Sciatic nerve (tissue), 2 donors: ENCODE results near the gene C12orf50. TPM values are rescaled to one million over a fixed set of nuclear protein-coding genes. Genes with fewer than 3 reads are reported as not detected.
"Not testable (repeated sequence)": the region's sequence is repeated elsewhere in the genome, so short reads cannot be mapped to it uniquely, and the experiment has no call there.

Experiments used
- ATAC-seq: fragments of 200-7000 bp; cut with Tn5 transposase; one replicate; pipeline ENCODE4 v1.9.1; 2020; ENCODE audit warnings: mild to moderate bottlenecking, moderate library complexity
- DNase-seq: peaks from one replicate; pipeline ENCODE4 v3.0.0-alpha.2; 2020; ENCODE audit warnings: low spot score
- intact Hi-C: fragments of 100-400 bp; cut with DNase I; formaldehyde crosslinking; loops from one replicate; pipeline ENCODE4 v1.14.2; 2022
- total RNA-seq: library from RNA; stranded (reverse); fragmentation: NEBNext Ultra II Directional; extraction: Animal tissue kit (Norgen Biotek cat#: 25700); gene quantifications from one replicate; pipeline ENCODE4 v1.2.1, GENCODE V29; 2021
- donor health status: DM: no; HTN: no; CAD: no.
- donor health status: DM: no; HTN: no; CAD: no.

Gene C12orf50, protein sequence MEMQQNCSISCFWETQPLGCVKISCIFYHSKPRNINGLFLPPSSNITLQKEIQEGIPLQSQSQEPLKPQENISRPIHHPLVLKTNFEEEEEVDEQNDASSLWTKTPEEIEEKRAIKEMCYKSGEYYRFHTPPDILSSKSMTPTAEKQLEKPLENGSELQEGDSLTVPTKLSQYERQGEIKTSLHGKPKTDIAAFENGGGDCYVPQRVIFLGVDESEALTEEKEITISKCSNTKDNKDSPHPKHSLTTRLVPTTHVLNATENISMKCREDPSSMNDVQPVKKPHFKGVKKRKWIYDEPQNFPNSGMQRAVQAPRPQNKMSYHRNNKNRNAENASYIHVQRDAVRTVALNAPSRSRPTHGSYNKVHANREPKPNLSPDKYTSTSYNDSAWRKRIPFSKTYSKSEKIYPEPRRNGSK
- total RNA-seq = 0.27 TPM

DNA sequence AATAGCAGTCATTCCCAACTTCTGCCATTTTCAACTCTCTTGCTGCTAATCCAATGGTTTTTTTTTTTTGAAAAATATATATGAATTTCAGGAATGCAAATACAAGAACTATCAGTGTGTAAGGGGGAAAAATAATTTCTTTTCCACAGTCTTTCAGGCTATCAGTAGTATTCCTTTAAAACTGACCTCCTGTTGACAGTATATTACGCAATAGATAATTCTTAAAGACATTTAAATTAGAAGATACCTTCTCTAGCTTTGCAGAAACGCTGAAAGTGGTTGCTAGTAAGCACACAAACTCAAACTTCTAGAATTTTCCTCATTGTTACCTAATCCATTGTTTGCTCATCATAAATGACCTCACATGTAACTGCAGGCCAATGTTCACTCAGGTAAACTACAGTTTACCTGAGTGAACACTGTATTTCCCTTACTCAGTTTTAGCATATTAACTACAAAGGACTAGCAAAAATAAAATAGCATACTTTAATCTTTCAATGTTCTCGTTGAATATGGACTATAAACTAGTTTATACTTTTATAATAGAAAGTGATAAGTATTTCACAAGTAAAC, at the start of gene C12orf50:
TSS of gene C12orf50 (minus strand) at position 309 of the 573 bp plus-strand sequence. CDS start 2,439 bp downstream, outside the sequence.
- intact Hi-C loops = no loop called here
- no peak for ATAC-seq

DNA sequence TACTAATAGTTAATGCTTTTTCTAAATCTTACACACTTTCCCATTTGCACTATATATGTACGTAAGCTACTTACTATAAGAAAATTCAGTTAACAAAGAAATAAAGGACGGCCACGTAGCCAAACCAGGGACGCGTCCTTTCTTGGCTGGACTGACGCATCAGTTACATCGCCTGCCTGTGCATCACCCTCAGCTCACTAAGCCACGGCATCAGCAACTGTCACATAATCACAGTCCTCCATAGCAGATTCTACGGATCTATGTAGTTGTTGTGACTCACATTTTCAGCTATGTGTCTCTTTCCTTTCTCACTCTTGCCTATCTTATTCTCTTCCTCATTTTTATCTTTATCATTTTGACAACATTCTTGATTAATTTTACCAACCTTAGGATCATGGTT, 38.1 kb upstream of the C12orf50 start:
- ATAC-seq = no peak
- no peak for DNase-seq
- intact Hi-C loops = no loop called here

More for the DNA sequence above, at the start of gene C12orf50:
- DNase-seq = no peak

DNA sequence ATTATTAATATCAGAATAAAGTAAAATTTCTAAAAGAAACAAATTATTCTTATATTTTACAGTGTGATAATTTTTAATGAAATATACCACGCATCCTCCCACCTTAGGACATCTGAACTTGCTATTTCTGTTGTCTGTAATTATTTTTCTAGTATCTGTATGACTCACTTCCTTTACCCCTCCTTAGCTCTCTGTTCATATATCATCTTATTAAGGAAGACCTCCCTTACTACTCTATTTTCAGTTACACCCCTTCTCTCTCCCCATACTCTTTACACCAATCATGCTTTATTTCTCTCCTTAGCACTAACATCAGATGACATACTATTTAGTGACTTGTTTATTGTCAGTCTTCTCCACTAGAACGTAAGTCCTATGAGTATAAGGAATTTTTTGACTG, 34.2 kb upstream of the C12orf50 start:
- DNase-seq = no peak
- intact Hi-C loops = no loop called here
- no peak for ATAC-seq

DNA sequence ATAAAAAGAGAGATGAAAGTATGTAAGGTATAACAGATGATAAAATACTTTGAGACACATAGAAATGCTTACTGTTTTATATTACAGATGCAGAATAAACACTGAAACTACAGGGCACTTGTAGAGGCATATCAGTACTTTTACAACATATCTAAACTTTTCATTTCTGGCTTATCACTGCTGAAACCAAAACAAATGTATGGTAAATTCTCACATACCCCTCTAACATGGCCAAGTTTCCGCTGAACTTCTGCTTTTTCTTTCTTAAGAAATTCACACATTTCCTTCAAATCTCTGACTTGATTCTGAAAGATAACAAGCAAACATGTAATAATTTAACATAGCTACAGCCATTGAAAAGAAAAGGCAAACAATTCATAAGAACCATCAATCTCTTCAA, 33.3 kb upstream of the C12orf50 start:
- no peak for ATAC-seq
- intact Hi-C loops = no loop called here
- DNase-seq = no peak

DNA sequence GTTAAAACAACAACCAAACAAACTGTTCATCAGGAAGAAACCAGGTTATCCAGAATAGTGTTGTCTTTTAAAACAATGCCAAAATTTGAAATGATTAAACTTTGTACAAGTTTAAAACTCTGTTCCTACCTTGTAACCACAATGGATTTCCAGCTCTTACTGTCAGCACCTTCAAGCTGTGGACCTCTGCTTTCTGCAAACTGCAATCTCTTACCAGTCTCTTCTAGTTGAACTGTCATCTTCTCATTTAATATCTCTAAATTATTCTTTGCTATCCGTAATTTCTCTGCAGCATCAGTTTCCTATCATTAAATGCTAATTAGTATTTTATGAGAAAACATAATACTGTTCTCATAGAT, 29.5 kb upstream of the C12orf50 start:
- ATAC-seq (no peak), DNase-seq (no peak)
- intact Hi-C loops = no loop called here

DNA sequence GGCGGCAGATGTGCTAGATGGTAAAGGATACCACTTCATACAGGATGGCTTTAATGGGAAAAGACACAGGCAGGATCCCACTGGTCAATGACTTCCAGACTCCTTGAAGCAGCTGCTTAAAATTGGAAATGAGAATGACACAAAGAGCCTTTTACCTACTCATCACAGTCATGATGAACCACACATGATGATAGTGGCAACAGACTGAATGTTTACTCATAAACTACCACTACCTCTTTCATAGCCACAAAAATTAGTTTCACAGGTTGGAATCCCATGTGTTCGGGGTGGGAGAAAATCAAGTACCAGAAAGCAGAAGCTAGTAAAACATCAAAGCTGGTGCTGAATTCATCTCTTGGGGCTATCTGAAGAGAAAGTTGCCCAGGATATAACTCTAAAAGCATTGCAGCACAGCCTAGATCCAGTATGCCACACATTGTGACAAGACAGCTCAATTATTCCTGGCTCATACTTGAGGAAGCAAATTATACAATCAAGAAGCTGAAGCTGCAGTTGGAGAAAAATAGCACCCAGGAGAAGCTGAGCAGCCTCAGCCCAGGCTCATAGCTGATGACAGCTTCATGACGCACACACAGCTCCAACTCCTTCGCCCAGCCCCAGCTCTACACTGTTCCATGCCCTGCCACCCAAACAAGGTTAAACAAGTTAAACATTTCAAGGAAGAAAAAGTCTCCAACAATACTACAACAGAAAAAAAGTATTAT, 29.0 kb upstream of the C12orf50 start:
- DNase-seq (no peak), ATAC-seq (no peak)
- intact Hi-C loops = no loop called here

DNA sequence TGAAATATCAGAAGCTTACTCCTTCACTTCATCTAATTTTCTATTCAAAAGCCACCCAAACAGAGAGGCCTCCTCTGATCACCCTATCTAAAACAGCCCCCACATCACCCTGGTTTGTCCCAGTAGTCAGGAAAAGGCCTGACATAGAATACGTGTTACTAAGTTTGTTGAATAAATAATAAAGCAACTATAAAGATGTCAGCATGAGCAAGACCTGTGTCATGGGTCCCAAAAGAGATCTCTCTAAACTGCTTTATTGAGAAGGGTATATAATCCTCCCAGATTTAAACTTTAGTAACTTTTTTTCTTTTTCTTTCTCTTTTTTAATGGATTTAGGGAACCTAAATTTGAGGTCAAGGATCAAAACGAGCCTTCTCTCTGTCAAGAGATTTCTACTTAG, 27.4 kb upstream of the C12orf50 start:
- intact Hi-C loops = no loop called here
- ATAC-seq = no peak
- DNase-seq = no peak

DNA sequence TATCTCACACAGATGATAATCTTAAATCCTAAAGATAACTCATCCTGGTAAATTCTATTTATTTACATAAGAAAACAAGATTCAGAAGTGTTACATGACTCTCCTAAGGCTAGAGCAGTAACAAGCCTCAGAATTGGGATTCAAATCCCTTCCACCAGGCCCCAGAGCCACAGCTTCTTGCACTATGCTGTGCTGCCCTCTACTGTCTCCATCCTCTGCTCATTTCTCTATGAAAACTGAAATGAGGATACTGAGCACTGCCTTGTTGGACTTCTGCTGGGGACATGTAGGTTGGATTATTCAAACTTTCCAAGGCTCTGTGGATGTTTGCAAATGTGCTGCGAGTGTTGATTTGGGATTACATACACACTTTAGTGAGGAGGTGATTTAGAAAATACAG, 23.5 kb upstream of the C12orf50 start:
- intact Hi-C loops = no loop called here
- peak; percentile 52 for ATAC-seq
- DNase-seq = no peak

DNA sequence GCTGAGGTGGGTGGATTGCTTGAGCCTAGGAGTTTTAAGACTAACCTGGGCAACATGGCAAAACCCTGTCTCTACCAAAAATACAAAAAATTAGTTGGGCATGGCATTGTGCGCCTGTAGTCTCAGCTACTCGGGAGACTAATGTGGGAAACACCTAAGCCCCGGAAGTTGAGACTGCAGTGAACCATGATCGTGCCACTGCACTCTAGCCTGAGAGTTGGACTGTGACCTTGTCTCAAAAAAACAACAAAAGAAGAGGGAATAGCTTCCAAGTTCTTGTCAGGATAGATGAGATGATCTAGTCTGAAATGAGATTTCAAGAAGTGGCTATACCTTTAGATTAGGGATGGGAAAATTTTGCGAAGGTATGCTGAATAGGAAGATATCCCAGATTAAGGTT, 14.8 kb upstream of the C12orf50 start:
- intact Hi-C loops = no loop called here

DNA sequence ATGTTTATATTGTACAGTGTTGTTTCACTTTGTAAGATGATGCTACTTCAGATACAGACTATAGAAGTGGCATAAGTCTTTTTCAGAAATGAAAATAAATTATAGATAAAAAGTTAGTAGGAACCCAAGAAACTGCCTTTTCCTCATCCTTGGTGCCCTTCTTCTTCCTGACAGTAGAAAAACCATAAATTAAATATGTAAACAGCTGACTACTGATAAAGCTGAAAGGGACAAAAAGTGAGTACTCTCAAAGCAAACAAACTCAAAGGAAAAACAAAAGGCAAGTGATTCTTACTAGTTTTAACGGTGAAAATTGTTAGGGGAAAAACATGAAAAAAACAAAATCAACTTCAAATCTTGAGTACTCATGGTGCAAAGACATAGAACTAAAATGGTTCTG, 8.6 kb upstream of the C12orf50 start:
- DNase-seq = no peak
- intact Hi-C loops = no loop called here

More for the DNA sequence above, 14.8 kb upstream of the C12orf50 start:
- ATAC-seq = no peak
- no peak for DNase-seq

DNA sequence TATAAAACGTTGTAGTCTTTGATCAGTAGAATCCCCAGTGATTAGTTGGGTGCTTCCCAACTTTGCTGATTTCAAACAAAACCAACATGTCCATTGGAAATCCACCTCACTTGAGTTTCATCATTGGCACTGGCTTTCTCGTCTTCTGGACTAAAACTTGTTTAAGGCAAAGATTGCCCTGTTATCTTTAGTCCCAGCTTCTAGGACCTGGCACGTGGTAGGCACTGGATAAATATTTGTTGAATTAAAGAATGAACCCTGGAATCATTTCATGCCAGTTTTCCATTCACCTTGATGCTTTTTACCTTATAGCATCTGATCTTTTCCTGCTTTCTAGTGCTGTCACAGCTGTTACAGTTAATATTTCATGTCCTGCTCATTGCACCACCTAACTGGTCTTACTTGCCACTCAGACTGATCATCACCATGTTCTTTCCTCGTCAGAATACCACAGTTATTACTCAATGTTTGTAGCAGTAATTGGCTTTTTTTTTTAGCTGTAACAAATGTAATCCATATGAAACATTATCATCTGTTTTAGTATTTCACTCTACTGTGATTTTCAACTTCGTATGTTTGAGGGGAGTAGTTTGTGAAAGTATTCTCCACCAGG, 7.3 kb upstream of the C12orf50 start:
- ATAC-seq (no peak), DNase-seq (no peak)
- intact Hi-C loops = no loop called here

More for the DNA sequence above, 8.6 kb upstream of the C12orf50 start:
- no peak for ATAC-seq

DNA sequence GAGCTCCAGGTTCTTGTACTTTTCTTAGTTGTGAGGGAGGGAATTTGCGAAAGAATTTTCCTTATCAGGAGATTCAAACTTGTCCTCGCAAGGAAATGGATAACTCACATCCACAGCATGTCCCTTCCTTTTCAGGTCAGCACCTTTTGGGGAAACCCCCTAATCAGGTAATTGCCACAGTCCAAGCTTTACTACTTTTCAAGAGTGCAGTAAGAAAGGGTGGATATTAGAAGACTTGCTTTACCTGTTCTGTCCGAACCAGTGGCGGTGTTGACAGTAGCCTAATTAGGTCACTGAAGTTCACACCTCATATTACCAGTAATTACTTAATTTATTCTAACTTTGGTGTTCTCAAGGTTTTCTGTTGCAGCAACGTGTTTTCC, 6.7 kb upstream of the C12orf50 start:
- intact Hi-C loops = no loop called here
- peak; percentile 5 for ATAC-seq
- no peak for DNase-seq

DNA sequence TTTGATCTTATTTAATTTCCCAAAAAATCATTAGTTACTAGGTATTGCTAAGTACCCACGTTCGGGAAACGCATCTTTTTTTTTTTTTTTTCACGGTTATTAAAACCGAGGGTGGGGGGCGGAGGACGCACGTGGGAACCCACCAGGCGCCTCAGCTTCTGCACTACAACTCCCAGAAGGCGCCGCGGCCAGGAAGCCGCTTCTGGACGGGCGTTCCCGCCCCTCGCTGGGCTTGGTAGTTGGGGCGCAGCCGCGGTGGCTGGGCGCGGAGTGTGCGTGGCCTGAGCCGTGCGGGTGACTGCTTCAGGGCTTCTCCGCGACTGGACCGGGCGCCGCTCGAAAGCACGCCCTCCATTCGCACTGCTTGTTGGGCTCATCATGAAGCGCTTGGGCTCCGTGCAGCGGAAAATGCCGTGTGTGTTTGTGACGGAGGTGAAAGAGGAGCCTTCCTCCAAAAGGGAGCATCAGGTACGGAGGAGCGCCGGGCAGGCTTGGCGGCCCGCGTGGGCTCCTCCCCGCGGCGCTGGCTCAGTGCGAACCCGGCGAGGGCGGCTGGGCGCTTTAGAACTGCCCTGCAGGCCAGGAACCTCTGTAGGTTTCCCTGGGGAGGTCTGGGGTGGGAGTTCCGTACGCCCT, 6.2 kb upstream of the C12orf50 start:
- ATAC-seq (peak; percentile 100), DNase-seq (peak; percentile 93)
- intact Hi-C loops = no loop called here

DNA sequence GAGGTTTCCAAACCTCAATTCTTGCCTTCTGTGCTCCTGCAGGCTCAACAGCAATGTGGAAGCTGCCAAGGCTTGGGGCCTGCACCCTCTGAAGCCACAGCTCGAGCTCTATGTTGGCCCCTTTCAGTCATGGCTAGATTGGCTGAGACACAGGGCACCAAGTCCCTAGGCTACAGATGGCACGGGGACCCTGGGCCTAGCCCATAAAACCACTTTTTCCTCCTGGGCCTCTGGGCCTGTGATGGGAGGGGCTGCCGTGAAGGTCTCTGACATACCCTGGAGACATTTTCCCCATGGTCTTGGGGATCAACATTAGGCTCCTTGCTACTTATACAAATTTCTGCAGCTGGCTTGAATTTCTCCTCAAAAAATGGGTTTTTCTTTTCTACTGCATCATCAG, 2.0 kb upstream of the C12orf50 start:
- ATAC-seq, DNase-seq, intact Hi-C loops: not testable (repeated sequence)

DNA sequence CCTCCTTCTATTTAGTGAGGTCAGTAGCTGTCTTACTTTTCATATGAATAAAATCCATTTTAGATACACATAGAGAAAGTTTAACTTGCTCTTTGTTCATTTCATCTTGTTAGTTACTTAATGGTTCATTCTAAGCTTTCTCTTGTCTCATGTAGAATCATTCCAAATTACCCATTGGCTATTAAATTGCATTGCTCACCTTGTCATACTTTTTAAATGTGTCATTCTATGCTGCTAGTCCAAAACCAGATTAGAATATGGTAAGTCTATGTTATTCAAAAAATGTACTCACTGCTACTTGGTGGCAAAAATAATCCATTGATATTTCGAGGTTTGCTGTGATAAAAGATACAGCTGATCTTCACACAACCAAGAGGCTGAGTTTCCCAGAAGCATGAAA, 3.0 kb downstream of the C12orf50 start:
- intact Hi-C loops = no loop called here
- ATAC-seq (no peak), DNase-seq (no peak)

DNA sequence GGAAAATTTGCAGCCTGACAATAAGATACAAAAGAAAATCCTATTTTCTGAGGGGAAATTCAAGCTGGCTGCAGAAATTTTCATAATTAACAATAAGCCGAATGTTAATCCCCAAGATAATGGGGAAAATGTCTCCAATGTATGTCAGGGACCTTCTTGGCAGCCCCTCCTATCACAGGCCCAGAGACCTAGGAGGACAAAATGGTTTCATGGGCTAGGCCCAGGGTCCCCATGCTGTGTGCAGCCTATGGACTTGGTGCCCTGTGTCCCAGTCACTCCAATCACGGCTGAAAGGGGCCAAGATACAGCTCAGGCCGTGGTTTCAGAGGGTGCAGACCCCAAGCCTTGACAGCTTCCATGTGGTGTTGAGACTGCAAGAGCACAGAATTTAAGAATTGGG, 11.2 kb downstream of the C12orf50 start:
- DNase-seq (no peak), ATAC-seq (no peak)
- intact Hi-C loops = no loop called here

DNA sequence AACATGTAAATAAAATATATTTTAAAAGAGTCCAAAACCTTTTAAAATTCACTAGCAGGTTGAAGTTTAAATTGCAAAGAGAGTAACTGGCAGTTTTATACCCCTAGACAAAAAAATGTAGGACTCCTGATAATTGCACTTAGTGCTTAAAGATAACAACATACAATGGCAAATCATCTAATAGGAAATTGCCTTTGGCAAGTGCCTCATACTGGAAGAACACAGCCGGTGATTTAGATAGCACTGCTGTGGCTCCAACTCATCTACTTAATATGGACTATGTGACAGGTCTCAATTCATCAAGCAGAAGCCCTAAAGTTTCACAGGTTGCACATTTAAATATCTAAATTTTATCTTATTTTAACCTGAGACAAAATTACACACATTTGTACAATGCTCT, 13.4 kb downstream of the C12orf50 start:
- DNase-seq = no peak
- ATAC-seq = no peak
- intact Hi-C loops = no loop called here

DNA sequence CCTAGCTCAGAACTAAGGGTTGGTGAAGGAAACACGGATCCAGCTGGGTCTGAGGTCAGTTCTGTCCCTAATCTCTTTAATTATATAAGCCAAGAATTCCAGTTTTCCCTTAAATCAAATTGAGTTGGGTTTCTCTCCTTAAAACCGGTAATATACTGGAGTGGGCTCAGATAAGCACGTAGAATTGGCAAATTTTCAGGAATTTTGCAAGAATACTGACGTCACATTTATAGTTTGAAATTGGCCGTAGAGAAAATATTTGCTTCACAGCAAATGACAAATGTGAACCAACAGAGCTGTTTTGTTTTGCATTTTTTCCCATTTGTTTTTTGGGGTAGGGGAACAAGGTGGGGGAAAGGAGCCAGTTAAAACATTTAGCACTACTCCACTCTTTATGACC, 17.4 kb downstream of the C12orf50 start:
- DNase-seq (no peak), ATAC-seq (no peak)
- intact Hi-C loops = no loop called here

DNA sequence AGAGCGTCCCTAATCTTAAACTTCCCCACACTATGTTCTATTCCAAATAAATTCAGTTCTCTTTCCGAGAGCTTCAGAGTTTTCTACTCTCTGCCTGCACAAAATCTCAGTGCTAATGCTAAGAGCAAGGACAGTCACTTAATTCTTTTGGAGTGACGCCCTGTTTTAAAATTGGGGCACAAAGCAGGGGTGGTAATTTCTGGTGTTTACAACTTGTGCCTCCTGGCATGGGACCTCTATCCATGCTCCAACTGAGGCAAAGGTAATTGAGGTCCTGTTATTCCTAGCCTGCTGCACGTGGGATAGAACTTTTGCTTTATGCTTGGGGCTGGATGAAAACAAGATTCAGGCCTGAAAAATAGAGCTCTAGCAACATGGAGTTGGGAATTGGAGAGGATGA, 22.9 kb downstream of the C12orf50 start:
- no peak for ATAC-seq
- intact Hi-C loops = no loop called here
- DNase-seq = no peak
